AG09309 (cell line): ENCODE data around the gene NLRP8.

ENCODE experiments used
- DNase-seq: peaks from one replicate; pipeline ENCODE4 v3.0.0-alpha.2; 2010; ENCODE audit warnings: low read depth
- H3K4me3 ChIP-seq: 2 replicates; pipeline ENCODE4 v1.5.1; 2011; ENCODE audit warnings: mild to moderate bottlenecking, low read depth, low read length, moderate library complexity; ENCODE audit not compliant: control insufficient read depth
- CTCF ChIP-seq: IDR thresholded peaks from 2 replicates; pipeline ENCODE4 v1.5.1; 2011; ENCODE audit warnings: mild to moderate bottlenecking, low read depth, low read length, inconsistent platforms; ENCODE audit not compliant: insufficient read depth, control insufficient read depth; ENCODE audit errors: missing control alignments

NLRP8 gene

DNA sequence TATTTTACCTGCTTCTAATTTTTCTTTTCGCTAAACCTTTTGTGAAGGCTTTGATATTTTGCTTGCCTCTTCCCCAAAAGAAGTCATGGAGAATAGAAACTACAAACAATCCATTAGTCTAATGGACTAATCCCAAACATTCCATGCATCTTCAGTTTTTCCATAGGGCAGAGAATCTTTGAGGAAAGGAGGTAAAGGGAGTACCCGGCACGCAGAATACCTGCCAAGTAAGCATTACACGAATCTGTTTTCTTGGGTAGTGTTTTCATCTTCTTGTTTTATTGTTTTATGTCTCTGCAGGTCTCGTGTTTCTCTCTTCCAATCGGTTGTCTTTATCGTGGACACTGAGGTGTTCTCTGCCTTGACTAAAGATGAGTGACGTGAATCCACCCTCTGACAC lies at the start of gene NLRP8:
NLRP8 (plus strand) TSS at position 301 of the 400 bp plus-strand sequence.
- no peak for TF ChIP-seq CTCF
- DNase-seq = no peak
- no peak within 1 kb of the TSS for H3K4me3 ChIP-seq

DNA sequence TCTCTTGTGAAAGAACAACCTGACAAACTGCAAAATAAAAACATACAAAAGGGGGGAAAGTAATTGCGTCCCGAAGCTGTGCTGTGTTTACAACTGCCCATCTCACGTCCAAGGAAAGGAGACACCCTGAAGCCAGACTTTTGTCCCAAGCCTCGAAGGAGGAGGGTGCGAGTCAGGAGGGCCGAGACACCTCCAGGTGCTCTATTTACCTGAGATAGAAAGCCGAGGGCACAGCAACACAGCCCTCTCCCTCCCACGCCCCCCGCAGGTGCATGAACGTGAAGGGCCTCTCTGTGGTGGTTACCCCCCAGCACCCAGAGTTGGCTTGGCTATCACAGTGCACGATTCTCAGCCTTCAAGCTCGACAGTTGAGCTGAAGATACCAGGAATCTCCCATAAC lies 48.7 kb upstream of the NLRP8 start:
- no peak for DNase-seq
- no peak for TF ChIP-seq CTCF
- no peak overlapping the region for H3K4me3 ChIP-seq

DNA sequence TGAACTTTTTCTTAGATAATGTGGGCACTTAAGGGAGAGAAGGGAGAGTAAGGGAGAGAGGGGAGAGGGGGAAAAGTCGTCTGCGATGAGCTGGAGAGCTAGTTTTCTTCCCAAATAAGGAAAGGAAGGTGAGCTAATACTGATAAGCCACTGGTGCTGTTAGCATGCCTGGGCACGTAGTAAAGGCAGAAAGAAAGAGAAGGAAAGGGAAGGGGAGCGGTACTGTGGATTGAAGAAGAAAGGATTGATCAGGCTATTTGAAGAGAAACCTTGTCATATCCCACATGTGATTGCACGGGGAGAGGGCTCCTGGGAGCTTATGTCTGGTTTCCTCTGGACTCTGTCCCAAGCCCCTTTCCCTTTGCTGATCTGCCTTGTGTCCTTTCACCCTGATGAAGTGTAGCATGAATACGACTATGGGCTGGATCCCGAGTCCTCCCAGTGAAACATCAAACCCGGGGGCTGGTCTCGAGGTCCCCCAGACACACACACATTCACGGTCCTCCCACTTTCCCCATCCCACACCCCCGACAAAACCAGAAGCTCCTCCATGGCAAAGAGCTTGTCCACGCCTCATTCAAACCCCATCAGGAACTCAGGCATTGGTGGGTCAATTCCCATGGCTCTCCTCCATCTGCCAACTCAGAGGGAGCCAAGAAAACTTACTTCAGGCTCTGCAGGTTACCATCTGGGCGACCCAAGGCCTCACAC lies 46.1 kb upstream of the NLRP8 start:
- no peak for TF ChIP-seq CTCF
- no peak for DNase-seq
- no peak overlapping the region for H3K4me3 ChIP-seq

- no peak overlapping the region for H3K4me3 ChIP-seq
- TF ChIP-seq CTCF = no peak
- DNase-seq = no peak
These were observed 45.4 kb upstream of the NLRP8 start for GRCh38 chr19:55902080-55902751.

GRCh38 chr19:55907286-55907685 lies 40.3 kb upstream of the NLRP8 start:
- DNase-seq = no peak
- no peak for TF ChIP-seq CTCF
- no peak overlapping the region for H3K4me3 ChIP-seq

GRCh38 chr19:55907746-55908145 lies 39.9 kb upstream of the NLRP8 start:
- no peak for DNase-seq
- TF ChIP-seq CTCF = no peak
- H3K4me3 ChIP-seq = no peak overlapping the region
